ENCODE measurements around the gene NEB. TPM values are rescaled to one million over a fixed set of nuclear protein-coding genes. Genes with fewer than 3 reads are reported as not detected.

The NEB gene
- total RNA-seq, 4 donors from 2014 or later, result 0.60 to 7.0 (median 1.4) TPM

DNA sequence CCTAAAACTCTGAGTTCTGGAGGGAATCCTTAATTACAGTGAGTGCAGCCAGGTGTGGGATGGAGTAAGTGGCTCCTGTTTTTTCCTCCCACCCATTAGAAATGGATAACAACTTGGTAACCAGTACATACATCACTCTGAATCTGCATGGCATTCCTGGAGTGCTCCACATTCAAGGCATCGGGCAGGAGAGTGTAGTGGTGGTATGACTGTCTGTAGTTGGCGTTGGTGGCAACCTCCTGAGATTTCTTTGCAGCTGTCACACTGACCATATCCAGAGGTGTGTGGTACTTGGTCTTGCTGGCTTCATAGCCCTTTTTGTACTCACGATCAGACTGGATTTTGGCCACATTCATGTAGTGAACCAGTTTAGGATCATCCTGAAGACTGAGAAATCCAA is 68.3 kb downstream of the NEB start:
- Histone ChIP-seq H3K4me1 (no peaks in the 10 kb centered on the region), H3K27me3 (no peaks in the 10 kb centered on the region), H3K36me3 (no peaks in the 10 kb centered on the region), H3K9me3 (no peaks in the 10 kb centered on the region), H3K4me3 (no peak overlapping the region), H3K27ac (no peak overlapping the region)
- TF ChIP-seq EP300 (IDR thresholded peaks at IDR 0.05; ENCODE audit: low read depth), result no peak
- WGBS, 2 donors (ENCODE audit: low coverage in 1 of 2), result 95 to 100% methylated on average over 1 to 3 of the region's 3 CpGs
- intact Hi-C loops (cut with DNase I; ENCODE audit: low total_unique reads) (no loop called here), in situ Hi-C loops (cut with MboI; ENCODE audit: low pct_ligation_motif_present in 1 of 4, low pct_unique_long_range_greater_than_20kb in 1 of 4, low sequenced_read_pairs in 3 of 4) (no loop called here)
- DNase-seq, result no peak

DNA sequence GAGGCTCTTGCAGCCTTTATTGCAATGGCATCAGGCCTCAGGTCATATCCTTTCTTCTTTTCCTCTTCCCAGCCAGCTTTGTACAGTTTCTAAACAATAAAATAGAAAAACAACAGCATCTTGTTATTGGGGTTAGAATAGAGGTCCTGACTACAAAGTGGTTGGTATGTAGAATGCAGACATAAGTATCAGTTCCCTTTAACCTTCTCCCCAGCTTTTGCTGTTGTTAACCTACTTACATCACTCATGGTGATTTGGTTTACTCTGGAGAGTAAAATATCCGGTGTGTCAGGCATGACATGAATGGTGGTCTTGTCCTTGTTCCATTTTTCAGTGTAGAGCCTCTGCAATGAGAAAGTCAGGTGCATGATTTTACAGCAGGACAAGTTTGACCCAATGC is 69.8 kb downstream of the NEB start:
- no peaks in the 10 kb centered on the region for H3K4me1 ChIP-seq
- no peaks in the 10 kb centered on the region for H3K9me3 ChIP-seq
- TF ChIP-seq, protein P1, sequence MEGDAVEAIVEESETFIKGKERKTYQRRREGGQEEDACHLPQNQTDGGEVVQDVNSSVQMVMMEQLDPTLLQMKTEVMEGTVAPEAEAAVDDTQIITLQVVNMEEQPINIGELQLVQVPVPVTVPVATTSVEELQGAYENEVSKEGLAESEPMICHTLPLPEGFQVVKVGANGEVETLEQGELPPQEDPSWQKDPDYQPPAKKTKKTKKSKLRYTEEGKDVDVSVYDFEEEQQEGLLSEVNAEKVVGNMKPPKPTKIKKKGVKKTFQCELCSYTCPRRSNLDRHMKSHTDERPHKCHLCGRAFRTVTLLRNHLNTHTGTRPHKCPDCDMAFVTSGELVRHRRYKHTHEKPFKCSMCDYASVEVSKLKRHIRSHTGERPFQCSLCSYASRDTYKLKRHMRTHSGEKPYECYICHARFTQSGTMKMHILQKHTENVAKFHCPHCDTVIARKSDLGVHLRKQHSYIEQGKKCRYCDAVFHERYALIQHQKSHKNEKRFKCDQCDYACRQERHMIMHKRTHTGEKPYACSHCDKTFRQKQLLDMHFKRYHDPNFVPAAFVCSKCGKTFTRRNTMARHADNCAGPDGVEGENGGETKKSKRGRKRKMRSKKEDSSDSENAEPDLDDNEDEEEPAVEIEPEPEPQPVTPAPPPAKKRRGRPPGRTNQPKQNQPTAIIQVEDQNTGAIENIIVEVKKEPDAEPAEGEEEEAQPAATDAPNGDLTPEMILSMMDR (IDR thresholded peaks at IDR 0.05), result no peak
- TF ChIP-seq EP300 (IDR thresholded peaks at IDR 0.05; ENCODE audit: low read depth), result no peak
- TF ChIP-seq POLR2A (IDR thresholded peaks at IDR 0.05), result no peak
- no peak for TF ChIP-seq POLR2AphosphoS5 (IDR thresholded peaks at IDR 0.05)
- WGBS, 2 donors (ENCODE audit: low coverage in 1 of 2), result 71 to 100% methylated on average over 1 of the region's 1 CpG
- no peak overlapping the region for H3K4me3 ChIP-seq
- DNase-seq, result no peak
- H3K27me3 ChIP-seq, result no peaks in the 10 kb centered on the region
- intact Hi-C loops (cut with DNase I; ENCODE audit: low total_unique reads) (no loop called here), in situ Hi-C loops (cut with MboI; ENCODE audit: low pct_ligation_motif_present in 1 of 4, low pct_unique_long_range_greater_than_20kb in 1 of 4, low sequenced_read_pairs in 3 of 4) (no loop called here)
- H3K36me3 ChIP-seq, result no peaks in the 10 kb centered on the region
- no peak overlapping the region for H3K27ac ChIP-seq

DNA sequence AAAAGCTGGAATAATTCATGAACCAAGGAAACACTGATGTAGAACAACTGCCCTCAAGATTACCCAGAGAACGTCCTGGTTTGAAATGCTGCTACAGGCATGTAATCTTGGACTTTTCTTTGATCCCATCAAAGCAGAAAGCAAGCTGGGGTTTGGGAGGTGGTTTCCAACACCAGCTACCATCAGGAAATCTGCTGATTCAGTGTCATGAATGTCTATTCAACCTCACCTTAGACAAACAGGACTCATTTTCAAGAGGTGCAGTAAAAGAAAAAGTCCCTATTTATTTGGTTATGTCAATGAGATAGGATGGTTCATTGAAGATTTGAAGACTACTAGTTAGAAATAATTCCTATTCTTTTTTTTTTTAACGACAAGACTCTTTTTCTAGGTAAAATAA is 72.7 kb downstream of the NEB start:
- TF ChIP-seq POLR2AphosphoS5 (IDR thresholded peaks at IDR 0.05) (no peak), EP300 (IDR thresholded peaks at IDR 0.05; ENCODE audit: low read depth) (no peak), POLR2A (IDR thresholded peaks at IDR 0.05) (no peak)
- TF ChIP-seq, protein P1 (IDR thresholded peaks at IDR 0.05), result no peak
- WGBS, 2 donors (ENCODE audit: low coverage in 1 of 2), result 63 to 67% methylated on average over 2 of the region's 2 CpGs
- Histone ChIP-seq H3K27me3 (no peaks in the 10 kb centered on the region), H3K27ac (no peak overlapping the region), H3K4me3 (no peak overlapping the region), H3K4me1 (no peaks in the 10 kb centered on the region), H3K36me3 (no peaks in the 10 kb centered on the region), H3K9me3 (no peaks in the 10 kb centered on the region)
- in situ Hi-C loops (cut with MboI; ENCODE audit: low pct_ligation_motif_present in 1 of 4, low pct_unique_long_range_greater_than_20kb in 1 of 4, low sequenced_read_pairs in 3 of 4) (no loop called here), intact Hi-C loops (cut with DNase I; ENCODE audit: low total_unique reads) (no loop called here)
- no peak for DNase-seq

DNA sequence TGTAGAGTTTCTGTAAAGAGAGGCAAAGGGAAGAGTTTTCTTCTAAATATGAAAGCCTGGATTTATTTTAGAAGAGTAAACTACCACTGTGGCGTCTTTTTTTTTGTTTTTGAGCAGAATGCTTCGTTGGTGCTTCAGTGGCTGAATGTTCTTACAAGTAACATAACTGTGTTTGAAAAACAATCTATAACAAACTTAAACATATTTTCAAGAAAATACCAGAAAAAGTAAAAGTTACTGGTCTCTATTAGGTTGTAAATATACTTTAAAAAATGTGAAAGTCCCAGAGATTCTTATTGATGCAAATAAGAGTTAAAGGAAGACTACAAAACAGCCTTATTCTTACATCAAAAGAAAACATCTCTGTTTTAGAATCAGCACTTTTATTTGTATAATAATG is 76.2 kb downstream of the NEB start:
- DNase-seq, result no peak
- in situ Hi-C loops (cut with MboI; ENCODE audit: low pct_ligation_motif_present in 1 of 4, low pct_unique_long_range_greater_than_20kb in 1 of 4, low sequenced_read_pairs in 3 of 4), result no loop called here

More for the DNA sequence above, 76.2 kb downstream of the NEB start:
- 77 to 96% methylated on average over 2 of the region's 2 CpGs for WGBS, 2 donors (ENCODE audit: low coverage in 1 of 2)
- Histone ChIP-seq H3K27me3 (no peaks in the 10 kb centered on the region), H3K4me1 (no peaks in the 10 kb centered on the region), H3K27ac (no peak overlapping the region), H3K9me3 (no peaks in the 10 kb centered on the region), H3K4me3 (no peak overlapping the region), H3K36me3 (no peaks in the 10 kb centered on the region)
- intact Hi-C loops (cut with DNase I; ENCODE audit: low total_unique reads), result no loop called here
- TF ChIP-seq, protein P1 (IDR thresholded peaks at IDR 0.05), result no peak
- TF ChIP-seq POLR2A (IDR thresholded peaks at IDR 0.05), result no peak
- TF ChIP-seq POLR2AphosphoS5 (IDR thresholded peaks at IDR 0.05), result no peak
- TF ChIP-seq EP300 (IDR thresholded peaks at IDR 0.05; ENCODE audit: low read depth), result no peak

All from transverse colon (tissue), 4 donors.